22Rv1 (cell line): ENCODE measurements around the gene AGXT.

ENCODE experiments used
- CTCF ChIP-seq: fragments of 450-650 bp; IDR thresholded peaks from 2 replicates; pipeline ENCODE4 v1.5.1; 2017; ENCODE audit warnings: mild to moderate bottlenecking
- ZFX ChIP-seq: fragments of 450-650 bp; IDR thresholded peaks from 2 replicates; pipeline ENCODE4 v1.6.1; 2017; ENCODE audit warnings: antibody characterized with exemption, borderline replicate concordance

DNA sequence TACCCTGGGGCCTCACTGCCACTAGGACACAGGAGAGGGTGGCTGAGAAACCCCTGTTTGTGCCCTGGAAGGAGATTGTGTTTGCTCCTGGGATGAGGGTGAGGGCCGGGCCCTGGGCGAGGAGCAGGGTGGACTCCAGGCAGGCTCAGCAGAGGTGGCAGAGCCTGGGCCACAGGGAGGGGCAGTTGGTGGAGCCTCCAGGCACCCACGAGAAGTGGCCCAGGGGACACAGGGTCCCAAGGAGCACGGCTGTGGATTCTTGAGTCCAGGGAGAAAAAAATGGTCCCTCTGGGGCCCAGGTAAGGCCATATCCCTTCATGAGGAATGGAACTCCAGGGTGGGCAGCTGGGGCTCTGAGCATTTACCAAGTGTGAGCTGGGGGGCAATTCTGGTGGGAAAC lies 19.0 kb downstream of the AGXT start:
- TF ChIP-seq CTCF (no peak), ZFX (no peak)
